ENCODE results near the gene SLC30A3. TPM values are rescaled to one million over a fixed set of nuclear protein-coding genes. Genes with fewer than 3 reads are reported as not detected.
"Not testable (repeated sequence)": the region's sequence is repeated elsewhere in the genome, so short reads cannot be mapped to it uniquely, and the experiment has no call there.

SLC30A3 gene
- total RNA-seq, 4 donors from 2014 or later = 0.35 TPM; not detected in 3

DNA sequence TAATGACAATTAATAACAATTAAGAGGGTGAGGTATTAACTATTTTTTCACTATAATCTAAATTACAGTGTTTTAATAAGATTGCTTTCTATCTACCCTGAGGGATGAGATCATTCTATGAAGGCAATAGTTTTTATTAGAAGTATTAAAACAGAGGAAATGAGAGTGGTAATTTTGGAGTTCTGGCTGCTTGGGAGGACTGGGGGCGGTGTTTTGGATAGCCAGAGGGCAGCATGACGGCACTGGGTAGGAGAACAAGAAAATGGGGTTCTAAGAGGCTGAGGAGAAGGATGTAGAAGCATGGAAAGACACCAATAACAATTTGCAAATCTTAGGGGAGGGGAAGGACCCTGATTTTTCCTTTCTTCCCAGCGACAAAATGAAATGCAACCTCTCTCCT lies 7.3 kb upstream of the SLC30A3 start:
- Histone ChIP-seq H3K4me1 (peaks cover 0 to 3% (median 0%) of the 10 kb centered on the region in 4 donors), H3K4me3 (no peak overlapping the region), H3K27ac (no peak overlapping the region), H3K27me3 (peaks cover 0 to under 1% of the 10 kb centered on the region in 2 donors), H3K36me3 (no peaks in the 10 kb centered on the region), H3K9me3 (no peaks in the 10 kb centered on the region)
- TF ChIP-seq POLR2A (IDR thresholded peaks at IDR 0.05) = no peak
- no peak for DNase-seq

DNA sequence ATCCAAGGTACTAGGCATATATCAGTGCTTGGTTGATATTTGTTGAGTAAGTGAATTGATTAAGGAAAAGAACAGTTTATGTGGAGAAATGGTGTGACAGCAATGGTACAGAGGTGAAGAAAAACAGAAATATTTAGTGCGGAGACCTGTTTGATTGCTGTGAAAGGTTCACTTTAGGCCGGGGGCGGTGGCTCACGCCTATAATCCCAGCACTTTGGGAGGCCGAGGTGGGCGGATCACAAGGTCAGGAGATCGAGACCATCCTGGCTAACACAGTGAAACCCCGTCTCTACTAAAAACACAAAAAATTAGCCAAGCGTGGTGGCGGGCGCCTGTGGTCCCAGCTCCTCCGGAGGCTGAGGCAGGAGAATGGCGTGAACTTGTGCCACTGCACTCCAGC lies 5.4 kb upstream of the SLC30A3 start:
- not testable (repeated sequence) for DNase-seq, H3K27ac ChIP-seq, H3K9me3 ChIP-seq, H3K36me3 ChIP-seq, H3K4me3 ChIP-seq
- H3K27me3 ChIP-seq = peaks cover 0 to 19% of the 10 kb centered on the region in 2 donors
- H3K4me1 ChIP-seq = peaks cover 0 to 21% (median 12%) of the 10 kb centered on the region in 4 donors

DNA sequence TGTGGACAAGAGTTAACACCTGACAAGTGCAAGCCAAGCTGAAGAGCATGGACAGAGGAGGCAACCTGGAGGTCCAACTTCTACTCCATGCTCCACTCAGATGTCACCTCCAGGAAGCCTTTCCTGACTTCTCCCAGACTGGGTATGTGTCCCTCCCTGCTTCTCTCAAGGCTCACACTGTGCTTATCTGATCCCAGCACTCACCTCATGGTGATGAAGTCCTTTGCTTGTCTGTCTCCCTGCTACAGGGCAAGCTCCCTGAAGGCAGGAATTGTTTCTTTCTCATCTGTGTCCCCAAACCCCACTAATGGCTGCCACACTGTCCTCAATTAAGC lies 2.7 kb upstream of the SLC30A3 start:
- Histone ChIP-seq H3K36me3 (no peaks in the 10 kb centered on the region), H3K27me3 (peaks cover 0 to 41% of the 10 kb centered on the region in 2 donors), H3K4me3 (no peak overlapping the region), H3K4me1 (peaks cover 0 to 37% (median 22%) of the 10 kb centered on the region in 4 donors), H3K9me3 (no peaks in the 10 kb centered on the region), H3K27ac (no peak overlapping the region)
- DNase-seq = no peak
- TF ChIP-seq, protein P1, sequence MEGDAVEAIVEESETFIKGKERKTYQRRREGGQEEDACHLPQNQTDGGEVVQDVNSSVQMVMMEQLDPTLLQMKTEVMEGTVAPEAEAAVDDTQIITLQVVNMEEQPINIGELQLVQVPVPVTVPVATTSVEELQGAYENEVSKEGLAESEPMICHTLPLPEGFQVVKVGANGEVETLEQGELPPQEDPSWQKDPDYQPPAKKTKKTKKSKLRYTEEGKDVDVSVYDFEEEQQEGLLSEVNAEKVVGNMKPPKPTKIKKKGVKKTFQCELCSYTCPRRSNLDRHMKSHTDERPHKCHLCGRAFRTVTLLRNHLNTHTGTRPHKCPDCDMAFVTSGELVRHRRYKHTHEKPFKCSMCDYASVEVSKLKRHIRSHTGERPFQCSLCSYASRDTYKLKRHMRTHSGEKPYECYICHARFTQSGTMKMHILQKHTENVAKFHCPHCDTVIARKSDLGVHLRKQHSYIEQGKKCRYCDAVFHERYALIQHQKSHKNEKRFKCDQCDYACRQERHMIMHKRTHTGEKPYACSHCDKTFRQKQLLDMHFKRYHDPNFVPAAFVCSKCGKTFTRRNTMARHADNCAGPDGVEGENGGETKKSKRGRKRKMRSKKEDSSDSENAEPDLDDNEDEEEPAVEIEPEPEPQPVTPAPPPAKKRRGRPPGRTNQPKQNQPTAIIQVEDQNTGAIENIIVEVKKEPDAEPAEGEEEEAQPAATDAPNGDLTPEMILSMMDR (IDR thresholded peaks at IDR 0.05) = no peak
- TF ChIP-seq POLR2A (IDR thresholded peaks at IDR 0.05) = no peak

DNA sequence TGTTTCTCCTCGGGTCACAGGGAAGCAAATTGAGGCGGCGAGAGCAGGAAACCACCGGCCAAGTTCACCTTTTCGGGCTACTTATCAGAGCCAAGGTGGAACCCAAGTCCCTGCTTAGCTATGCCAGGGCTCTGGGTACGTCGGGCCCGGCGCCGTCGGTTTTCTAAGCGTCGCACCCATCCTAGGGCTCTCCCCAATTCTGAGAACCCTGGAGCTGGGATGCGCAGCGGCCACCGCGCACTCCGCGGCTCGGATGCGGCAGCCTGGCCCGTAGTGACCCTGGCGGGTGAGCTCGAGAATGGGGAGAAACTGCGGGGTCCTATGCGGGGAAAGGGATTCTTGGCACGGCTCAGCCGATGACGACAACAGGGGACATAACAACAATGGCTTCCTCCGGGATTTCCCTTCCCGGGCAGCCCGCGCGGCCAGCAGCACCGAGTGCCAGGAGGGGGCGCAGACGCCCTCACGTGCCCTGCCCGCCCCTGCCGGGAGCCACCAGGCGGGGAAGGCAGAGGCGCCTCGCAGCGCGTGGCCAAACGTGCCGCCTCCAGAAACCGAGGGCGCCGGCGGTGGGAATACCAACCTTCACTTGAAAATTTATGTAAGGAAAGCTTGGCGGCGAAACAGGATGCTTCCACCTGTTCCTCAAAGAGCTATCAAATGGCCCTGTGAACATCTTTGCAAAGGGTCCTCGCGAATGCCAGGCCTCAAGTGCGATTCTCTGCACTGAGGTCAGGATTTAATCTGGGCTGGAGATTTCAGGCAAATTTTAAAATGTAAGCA lies 2.1 kb upstream of the SLC30A3 start:
- peaks cover 0 to 37% (median 22%) of the 10 kb centered on the region in 4 donors for H3K4me1 ChIP-seq
- no peaks in the 10 kb centered on the region for H3K36me3 ChIP-seq
- peak overlapping the region in 3 of 4 donors; percentile 41 to 66 (median 44) for H3K4me3 ChIP-seq
- peak; percentile 30 to 73 (median 69) for DNase-seq
- H3K27ac ChIP-seq = no peak overlapping the region
- H3K27me3 ChIP-seq = peaks cover 0 to 41% of the 10 kb centered on the region in 2 donors
- no peak for TF ChIP-seq POLR2A (IDR thresholded peaks at IDR 0.05)
- TF ChIP-seq, protein P1 (IDR thresholded peaks at IDR 0.05) = peak in 5 of 6 experiments; percentile 10 to 49 (median 40)
- no peaks in the 10 kb centered on the region for H3K9me3 ChIP-seq

DNA sequence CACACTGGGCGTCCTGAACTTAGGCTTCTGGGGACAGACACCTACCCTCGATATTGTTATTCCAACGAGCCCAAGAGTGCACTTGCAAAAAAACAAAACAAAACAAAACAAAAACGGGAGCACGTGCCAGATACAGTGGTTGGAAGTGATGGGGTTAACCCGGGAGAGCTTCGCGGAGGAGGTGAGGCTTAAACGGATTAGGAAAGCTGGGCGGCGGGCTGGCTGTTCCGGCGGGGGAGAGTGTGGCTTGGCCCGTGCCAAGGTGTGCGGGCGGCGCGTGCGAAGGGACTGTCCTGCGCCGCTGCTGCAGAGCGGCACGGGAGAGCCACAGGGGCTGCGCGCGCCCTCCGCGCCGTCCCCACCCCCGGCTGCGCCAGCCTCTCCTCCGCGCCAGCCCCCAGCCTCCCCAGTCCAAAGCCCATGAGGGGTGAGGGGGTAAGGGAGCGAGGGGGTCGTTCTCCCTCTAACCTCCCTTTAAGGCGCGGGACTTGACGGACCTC lies 1.5 kb upstream of the SLC30A3 start:
- peaks cover 0 to 41% of the 10 kb centered on the region in 2 donors for H3K27me3 ChIP-seq
- peak overlapping the region in 3 of 4 donors; percentile 41 to 66 (median 44) for H3K4me3 ChIP-seq
- no peaks in the 10 kb centered on the region for H3K36me3 ChIP-seq
- no peak for DNase-seq
- peaks cover 0 to 37% (median 22%) of the 10 kb centered on the region in 4 donors for H3K4me1 ChIP-seq
- H3K27ac ChIP-seq = no peak overlapping the region
- TF ChIP-seq POLR2A (IDR thresholded peaks at IDR 0.05) = no peak
- TF ChIP-seq, protein P1 (IDR thresholded peaks at IDR 0.05) = no peak
- H3K9me3 ChIP-seq = no peaks in the 10 kb centered on the region

DNA sequence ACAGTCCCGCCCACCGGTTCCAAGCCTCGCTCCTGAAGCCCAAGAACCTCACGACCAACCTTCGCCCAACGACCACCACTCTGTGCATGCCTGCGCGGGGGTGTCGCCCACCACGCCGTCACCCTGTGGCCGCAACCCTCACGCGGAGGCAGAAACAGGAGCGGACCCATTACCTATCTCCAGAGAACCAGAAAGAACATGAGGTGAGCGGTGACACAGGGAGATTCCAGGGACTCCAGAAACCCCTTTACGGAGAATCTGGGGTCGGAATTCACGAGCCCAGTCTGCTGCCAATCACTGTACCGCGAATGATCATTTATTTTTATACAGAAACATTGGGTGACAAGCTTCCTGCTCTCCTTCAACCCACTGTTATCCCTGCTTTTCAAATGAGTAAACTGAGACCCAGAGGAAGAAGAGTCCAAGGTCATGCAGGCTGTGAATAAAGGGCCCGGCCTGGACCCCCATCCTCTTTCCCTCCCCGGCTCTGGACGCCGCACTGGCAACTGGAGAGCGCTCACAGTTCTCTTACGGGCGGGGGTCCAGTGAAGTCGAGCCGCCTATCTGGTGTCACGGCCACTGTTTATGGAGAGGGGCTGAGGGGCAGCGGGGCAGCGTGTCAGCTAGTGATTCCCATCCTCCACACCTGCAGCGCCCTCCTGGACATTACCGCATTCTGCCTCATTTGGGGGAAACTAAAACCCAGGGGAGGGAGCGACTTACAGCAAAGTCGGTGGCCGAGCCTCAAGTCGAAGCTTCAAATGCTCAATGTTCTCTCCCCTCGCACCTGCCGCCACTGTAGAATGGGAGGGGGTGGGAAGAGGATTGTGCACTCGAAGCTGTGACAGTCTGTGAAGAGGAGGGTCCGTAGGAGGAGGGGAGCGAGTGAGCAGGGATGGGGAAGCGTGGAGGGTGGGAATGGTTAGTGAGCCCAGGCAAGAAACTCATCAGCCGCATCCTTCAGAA lies 723 bp upstream of the SLC30A3 start:
- no peaks in the 10 kb centered on the region for H3K36me3 ChIP-seq
- H3K9me3 ChIP-seq = no peaks in the 10 kb centered on the region
- no peak for DNase-seq
- H3K4me1 ChIP-seq = peaks cover 0 to 37% (median 22%) of the 10 kb centered on the region in 4 donors
- peaks cover 0 to 41% of the 10 kb centered on the region in 2 donors for H3K27me3 ChIP-seq
- H3K4me3 ChIP-seq = peak overlapping the region; percentile 34 to 66 (median 54)
- H3K27ac ChIP-seq = no peak overlapping the region
- TF ChIP-seq, protein P1 (IDR thresholded peaks at IDR 0.05) = no peak
- TF ChIP-seq POLR2A (IDR thresholded peaks at IDR 0.05) = no peak

Data from Peyer's patch (tissue), 4 donors.